HEK293T (cell line): ENCODE measurements around the gene SLC26A1.

Experiments used
- BHLHE40 ChIP-seq: fragments of 450-650 bp; IDR thresholded peaks from 2 replicates; pipeline ENCODE4 v1.6.1; 2016; ENCODE audit warnings: mild to moderate bottlenecking, moderate library complexity, borderline replicate concordance
- ELF4 ChIP-seq: fragments of 450-650 bp; IDR thresholded peaks from 2 replicates; pipeline ENCODE4 v1.6.1; 2017; ENCODE audit warnings: antibody characterized with exemption
- FOXA1 ChIP-seq: fragments of 450-650 bp; IDR thresholded peaks from 2 replicates; pipeline ENCODE4 v1.6.1; 2016; ENCODE audit warnings: mild to moderate bottlenecking
- FOXK2 ChIP-seq: fragments of 450-650 bp; IDR thresholded peaks from 2 replicates; pipeline ENCODE4 v1.6.1; 2016; ENCODE audit warnings: mild to moderate bottlenecking
- L3MBTL2 ChIP-seq: fragments of 450-650 bp; conservative IDR thresholded peaks from 2 replicates; pipeline ENCODE4 v1.6.1; 2016; ENCODE audit warnings: mild to moderate bottlenecking
- SP1 ChIP-seq: fragments of 450-650 bp; IDR thresholded peaks from 2 replicates; pipeline ENCODE4 v1.6.1; 2017
- TARDBP ChIP-seq: fragments of 450-650 bp; IDR thresholded peaks from 2 replicates; pipeline ENCODE4 v1.6.1; 2016

- no peak for TF ChIP-seq BHLHE40
- no peak for TF ChIP-seq ELF4
- TF ChIP-seq FOXK2 = no peak
- TF ChIP-seq SP1 = no peak
- no peak for TF ChIP-seq FOXA1
- TF ChIP-seq TARDBP = no peak
- TF ChIP-seq L3MBTL2 = no peak
Measured at GRCh38 chr4:1002631-1003251, 9.5 kb upstream of the SLC26A1 start.
